Measurements from ENCODE around the gene ARHGEF11. TPM values are rescaled to one million over a fixed set of nuclear protein-coding genes. Genes with fewer than 3 reads are reported as not detected.

The ARHGEF11 gene
- total and polyA plus RNA-seq, 8 donors = 9.1 to 21.0 (median 12.3) TPM

DNA sequence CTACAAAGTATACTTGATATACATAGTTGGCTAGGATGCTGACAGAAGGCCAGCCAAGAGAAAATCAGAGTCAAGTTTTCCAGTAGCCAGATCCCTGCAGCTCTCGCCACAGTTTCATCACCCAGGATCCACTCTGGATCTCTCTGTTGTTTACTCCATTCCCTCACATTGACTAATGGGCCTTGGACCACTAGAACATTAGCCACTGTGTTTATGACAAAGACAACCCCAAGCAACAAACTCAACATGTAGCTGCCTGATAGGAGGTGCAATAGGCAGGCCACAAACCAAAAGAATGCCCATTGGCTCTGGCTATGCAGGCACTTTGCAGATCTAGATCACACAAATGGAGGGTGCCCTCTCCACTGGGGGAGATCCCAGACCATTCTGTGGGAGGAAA, 44.2 kb downstream of the ARHGEF11 start:
- Histone ChIP-seq H3K36me3 (no peaks in the 10 kb centered on the region), H3K4me3 (no peak overlapping the region), H3K27ac (no peak overlapping the region), H3K27me3 (no peaks in the 10 kb centered on the region), H3K4me1 (no peaks in the 10 kb centered on the region), H3K9me3 (no peaks in the 10 kb centered on the region)
- WGBS, 2 donors = 91 to 100% methylated on average over 1 of the region's 1 CpG
- no peak for ATAC-seq
- intact Hi-C loops (cut with DNase I) = no loop called here
- no peak for DNase-seq
- TF ChIP-seq, protein P1, sequence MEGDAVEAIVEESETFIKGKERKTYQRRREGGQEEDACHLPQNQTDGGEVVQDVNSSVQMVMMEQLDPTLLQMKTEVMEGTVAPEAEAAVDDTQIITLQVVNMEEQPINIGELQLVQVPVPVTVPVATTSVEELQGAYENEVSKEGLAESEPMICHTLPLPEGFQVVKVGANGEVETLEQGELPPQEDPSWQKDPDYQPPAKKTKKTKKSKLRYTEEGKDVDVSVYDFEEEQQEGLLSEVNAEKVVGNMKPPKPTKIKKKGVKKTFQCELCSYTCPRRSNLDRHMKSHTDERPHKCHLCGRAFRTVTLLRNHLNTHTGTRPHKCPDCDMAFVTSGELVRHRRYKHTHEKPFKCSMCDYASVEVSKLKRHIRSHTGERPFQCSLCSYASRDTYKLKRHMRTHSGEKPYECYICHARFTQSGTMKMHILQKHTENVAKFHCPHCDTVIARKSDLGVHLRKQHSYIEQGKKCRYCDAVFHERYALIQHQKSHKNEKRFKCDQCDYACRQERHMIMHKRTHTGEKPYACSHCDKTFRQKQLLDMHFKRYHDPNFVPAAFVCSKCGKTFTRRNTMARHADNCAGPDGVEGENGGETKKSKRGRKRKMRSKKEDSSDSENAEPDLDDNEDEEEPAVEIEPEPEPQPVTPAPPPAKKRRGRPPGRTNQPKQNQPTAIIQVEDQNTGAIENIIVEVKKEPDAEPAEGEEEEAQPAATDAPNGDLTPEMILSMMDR (IDR thresholded peaks at IDR 0.05) = no peak
- FAIRE-seq = no peak

DNA sequence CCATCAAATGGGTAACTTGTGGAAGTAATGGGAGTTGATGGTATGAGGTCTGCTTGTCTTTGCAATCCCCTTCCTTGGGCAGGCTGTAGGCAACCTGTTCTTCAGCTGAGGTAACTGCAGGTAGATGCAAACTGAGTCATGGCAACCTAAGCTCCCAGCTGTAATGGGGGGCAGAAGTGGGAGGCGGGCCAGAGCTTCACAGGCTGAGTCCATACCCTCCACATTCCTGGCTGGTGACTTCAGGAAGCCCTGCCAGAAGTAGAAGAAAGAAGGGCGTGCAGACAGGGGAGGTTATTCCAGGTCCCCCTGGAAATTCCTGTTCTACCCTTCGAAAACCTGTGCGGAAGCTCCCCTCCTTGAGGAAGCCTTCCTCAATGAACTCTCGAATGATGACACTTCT, 44.9 kb downstream of the ARHGEF11 start:
- H3K27ac ChIP-seq = no peak overlapping the region
- WGBS, 2 donors = 96 to 100% methylated on average over 5 of the region's 5 CpGs
- TF ChIP-seq, protein P1 (IDR thresholded peaks at IDR 0.05) = no peak
- no peaks in the 10 kb centered on the region for H3K36me3 ChIP-seq
- DNase-seq (no peak), ATAC-seq (no peak), FAIRE-seq (no peak)
- H3K4me1 ChIP-seq = no peaks in the 10 kb centered on the region
- H3K9me3 ChIP-seq = no peaks in the 10 kb centered on the region
- intact Hi-C loops (cut with DNase I) = no loop called here
- H3K27me3 ChIP-seq = no peaks in the 10 kb centered on the region
- H3K4me3 ChIP-seq = no peak overlapping the region

DNA sequence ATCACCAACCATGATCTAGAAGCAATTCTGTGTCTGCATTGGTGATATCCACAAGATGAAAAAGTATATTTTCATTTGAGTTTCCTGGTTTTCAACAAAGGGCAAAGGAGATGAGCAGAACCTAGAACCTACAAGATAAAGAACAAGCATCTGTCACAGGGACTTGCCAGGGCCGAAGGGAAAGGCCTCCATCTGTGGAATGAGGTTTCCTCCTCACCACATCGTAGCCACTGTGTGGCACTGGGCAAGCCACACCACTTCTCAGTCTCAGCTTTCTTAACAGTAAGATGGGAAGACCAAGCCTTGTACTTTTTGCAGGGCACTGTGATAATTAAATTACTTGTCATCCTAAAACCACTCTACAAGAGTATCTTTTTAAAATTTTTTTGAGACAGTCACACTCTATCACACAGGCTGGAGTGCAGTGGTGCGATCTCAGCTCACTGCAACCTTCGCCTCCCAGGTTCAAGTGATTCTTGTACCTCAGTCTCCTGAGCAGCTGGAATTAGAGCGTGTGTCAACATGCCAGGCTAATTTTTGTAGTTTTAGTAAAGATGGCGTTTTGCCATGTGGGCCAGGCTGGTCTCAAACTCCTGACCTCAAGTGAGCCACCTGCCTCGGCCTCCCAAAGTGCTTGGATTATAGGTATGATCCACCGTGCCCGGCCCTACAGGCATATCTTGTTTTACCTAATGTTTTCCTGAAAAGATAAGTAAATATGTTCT, 45.8 kb downstream of the ARHGEF11 start:
- FAIRE-seq (no peak), DNase-seq (no peak), ATAC-seq (no peak)
- WGBS, 2 donors = 89% methylated on average over 9 of the region's 9 CpGs
- no peak overlapping the region for H3K4me3 ChIP-seq
- H3K27ac ChIP-seq = no peak overlapping the region
- H3K4me1 ChIP-seq = no peaks in the 10 kb centered on the region
- intact Hi-C loops (cut with DNase I) = no loop called here
- H3K27me3 ChIP-seq = no peaks in the 10 kb centered on the region
- no peaks in the 10 kb centered on the region for H3K9me3 ChIP-seq
- TF ChIP-seq, protein P1 (IDR thresholded peaks at IDR 0.05) = no peak
- H3K36me3 ChIP-seq = no peaks in the 10 kb centered on the region

DNA sequence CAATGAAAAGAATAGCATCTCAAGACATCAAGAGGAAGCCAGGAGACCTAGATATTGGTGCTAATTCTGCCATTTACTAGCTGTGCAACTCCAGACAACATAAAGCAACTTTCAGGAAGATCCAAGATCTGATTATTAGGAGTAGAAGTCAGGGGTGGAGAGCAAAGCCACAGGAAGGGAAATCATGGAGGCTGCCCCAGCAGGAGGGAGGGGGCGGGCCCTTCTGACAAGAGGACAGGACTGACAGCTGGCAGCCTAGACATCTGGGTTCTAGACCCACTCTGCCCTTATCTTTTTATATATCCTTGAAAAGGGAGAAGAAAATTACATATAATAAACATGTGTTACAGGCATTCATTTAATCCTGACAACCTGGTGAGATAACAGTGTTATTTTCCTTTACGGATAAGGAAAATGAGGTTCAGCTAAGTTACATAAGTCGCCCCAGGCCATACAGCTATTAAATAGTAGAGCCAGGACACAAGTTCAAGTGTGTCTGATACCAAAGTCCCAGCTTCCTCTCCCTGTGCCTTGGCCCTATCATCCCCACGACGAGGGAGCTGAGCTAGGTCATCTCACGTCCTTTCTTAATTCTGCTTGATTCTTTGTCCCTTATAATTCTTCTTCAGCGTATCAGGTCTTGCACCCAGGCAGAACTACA, 46.6 kb downstream of the ARHGEF11 start:
- intact Hi-C loops (cut with DNase I) = no loop called here
- Histone ChIP-seq H3K4me3 (no peak overlapping the region), H3K9me3 (no peaks in the 10 kb centered on the region), H3K27me3 (no peaks in the 10 kb centered on the region), H3K36me3 (no peaks in the 10 kb centered on the region), H3K4me1 (no peaks in the 10 kb centered on the region), H3K27ac (no peak overlapping the region)
- TF ChIP-seq, protein P1 (IDR thresholded peaks at IDR 0.05) = no peak
- ATAC-seq (no peak), DNase-seq (no peak), FAIRE-seq (no peak)
- 67 to 72% methylated on average over 7 of the region's 7 CpGs for WGBS, 2 donors

DNA sequence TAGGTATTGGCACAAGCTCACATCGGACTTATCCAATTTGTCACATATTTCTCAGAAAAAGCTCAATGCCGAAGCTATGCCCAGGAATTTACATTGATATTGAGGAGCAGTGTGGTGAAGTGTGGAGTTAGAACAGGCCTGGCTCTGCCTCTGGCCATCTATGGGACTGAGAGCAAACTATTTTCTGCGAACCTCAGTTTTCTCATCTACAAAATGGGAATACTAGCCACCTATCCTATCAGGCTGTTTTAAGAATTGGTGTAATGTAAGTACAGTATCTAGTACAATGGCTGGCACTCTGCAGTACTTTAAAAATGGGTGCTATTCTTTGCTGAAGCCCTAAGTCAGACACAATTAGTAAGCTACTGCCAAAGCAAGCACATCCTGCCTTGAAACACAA, 47.2 kb downstream of the ARHGEF11 start:
- Histone ChIP-seq H3K27ac (no peak overlapping the region), H3K27me3 (no peaks in the 10 kb centered on the region), H3K4me3 (no peak overlapping the region), H3K36me3 (no peaks in the 10 kb centered on the region), H3K9me3 (no peaks in the 10 kb centered on the region), H3K4me1 (no peaks in the 10 kb centered on the region)
- FAIRE-seq (no peak), ATAC-seq (no peak), DNase-seq (no peak)
- TF ChIP-seq, protein P1 (IDR thresholded peaks at IDR 0.05) = no peak
- intact Hi-C loops (cut with DNase I) = no loop called here
- 85 to 87% methylated on average over 3 of the region's 3 CpGs for WGBS, 2 donors

Measured in pancreas (tissue), 10 donors.